HG03159 (cell line): Measurements from ENCODE around the gene YY1.
A peak's percentile ranks its signal among the peaks of the same experiment; 100 is the strongest.
"Not testable (repeated sequence)": the region's sequence is repeated elsewhere in the genome, so short reads cannot be mapped to it uniquely, and the experiment has no call there.

Experiments
- ATAC-seq: cut with Tn5 transposase; IDR thresholded peaks from one replicate; pipeline ENCODE4 v1.9.1; 2021; ENCODE audit warnings: mild to moderate bottlenecking, moderate library complexity; ENCODE audit not compliant: unreplicated experiment

The YY1 gene

GRCh38 chr14:100213956-100214769 lies 24.8 kb upstream of the YY1 start:
- ATAC-seq, result peak; percentile 91

DNA sequence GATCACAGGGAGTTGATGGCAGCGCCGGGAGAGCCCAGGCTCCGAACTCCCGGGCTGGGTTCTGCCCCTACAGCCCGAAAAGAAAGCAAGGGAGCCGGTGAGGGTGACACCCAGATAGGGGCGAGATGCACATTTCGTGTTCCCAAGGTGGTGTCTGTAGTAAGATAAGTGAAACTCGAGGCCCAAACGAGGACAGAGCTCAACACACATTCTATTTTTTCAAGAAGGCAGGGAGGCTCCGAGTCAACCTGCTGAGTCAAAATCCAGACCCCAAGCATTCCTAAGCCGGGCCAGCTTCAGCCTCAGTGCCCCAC lies 24.2 kb upstream of the YY1 start:
- no peak for ATAC-seq

DNA sequence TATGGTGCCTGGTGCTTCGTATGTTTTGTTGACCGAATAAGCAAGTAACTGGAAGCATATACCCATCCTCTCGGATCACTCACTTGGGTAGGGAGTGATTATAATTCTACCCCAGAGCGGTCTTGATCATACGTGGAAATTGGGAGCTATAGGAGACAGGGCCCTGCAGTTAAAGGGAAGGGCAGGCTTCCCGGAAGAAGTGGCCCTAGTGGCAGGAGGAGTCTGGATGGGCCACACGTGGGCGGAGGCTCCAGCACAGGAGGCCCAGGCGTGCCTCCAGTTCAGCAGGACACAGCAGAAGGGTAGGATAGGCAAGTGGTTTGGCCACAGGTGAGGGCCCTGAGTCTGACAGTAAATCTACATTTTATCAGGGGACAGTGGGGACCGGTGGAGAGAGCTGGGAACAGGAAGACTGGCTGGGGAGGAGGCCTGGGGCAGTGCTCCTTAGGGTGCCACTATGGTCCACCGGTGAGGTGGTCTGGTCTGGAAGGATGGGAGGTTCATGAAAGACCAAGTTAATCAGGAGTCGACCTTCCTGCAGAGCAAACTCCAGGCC lies 23.5 kb upstream of the YY1 start:
- no peak for ATAC-seq

DNA sequence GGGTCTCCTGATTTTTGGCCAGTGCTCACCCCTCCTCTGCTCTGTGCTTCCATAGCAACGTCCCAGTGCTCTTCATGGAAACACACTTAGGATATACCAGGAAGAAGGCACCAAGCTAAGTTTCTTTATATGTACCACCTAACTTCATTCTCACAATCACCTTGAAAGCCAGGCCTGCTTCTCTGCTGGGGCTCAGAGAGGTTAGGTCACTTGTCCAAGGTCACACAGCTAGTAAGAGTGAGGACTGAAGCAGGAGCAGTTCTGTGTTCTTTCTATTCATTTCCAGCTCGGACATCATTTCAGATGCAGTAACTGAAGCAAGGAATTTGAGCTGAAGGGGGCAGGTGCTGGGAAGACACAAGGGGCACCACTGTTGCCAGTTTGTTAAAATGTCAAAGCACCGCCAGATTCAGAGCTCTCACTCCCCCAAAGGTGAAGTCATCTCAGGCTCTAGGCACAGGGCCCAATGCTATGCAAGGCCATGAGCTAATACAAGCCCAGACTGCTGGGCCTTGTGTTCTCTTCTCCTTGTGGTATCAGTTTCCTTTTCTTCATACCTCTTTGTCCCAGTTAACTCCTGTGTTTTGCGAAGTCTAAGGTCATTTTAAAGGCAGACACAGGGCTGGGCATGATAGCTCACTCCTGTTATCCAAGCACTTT lies 19.7 kb upstream of the YY1 start:
- no peak for ATAC-seq

DNA sequence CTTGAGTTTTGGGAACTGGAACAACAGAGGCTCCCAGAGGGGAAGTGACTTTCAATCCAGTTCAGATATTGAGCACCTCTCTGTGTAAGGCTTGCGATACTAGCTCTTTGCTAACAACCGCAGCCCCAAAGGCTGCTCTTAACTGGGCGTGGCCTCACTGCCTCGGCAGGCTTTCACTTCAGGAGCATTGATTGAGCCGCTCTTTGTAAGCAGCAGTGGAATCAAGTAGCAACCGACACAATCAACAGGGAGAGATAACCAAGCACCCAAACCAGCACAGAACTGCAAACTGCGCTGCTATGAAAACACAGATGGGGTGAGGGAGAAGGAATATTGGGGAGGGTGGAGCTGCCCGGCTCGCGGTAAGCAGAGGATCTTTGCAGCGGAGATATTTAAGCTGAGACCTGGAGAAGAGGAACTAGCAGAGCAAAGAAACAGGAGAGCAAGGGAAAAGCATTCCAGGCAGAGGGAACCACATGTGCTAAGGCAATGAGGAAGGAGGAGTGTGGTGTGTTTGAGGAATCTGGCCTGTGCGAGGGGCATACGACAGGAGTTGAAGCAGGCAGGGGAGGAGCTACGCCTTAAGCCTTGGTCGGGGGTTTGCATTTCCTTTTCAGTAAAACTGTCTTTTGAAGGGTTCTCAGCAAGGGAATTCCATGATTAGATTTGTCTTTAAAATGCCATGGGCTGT lies 17.3 kb upstream of the YY1 start:
- peak; percentile 94 for ATAC-seq

- no peak for ATAC-seq
Observed at GRCh38 chr14:100222224-100223093, 16.5 kb upstream of the YY1 start.

- ATAC-seq, result no peak
Observed at GRCh38 chr14:100223332-100224201, 15.4 kb upstream of the YY1 start.

DNA sequence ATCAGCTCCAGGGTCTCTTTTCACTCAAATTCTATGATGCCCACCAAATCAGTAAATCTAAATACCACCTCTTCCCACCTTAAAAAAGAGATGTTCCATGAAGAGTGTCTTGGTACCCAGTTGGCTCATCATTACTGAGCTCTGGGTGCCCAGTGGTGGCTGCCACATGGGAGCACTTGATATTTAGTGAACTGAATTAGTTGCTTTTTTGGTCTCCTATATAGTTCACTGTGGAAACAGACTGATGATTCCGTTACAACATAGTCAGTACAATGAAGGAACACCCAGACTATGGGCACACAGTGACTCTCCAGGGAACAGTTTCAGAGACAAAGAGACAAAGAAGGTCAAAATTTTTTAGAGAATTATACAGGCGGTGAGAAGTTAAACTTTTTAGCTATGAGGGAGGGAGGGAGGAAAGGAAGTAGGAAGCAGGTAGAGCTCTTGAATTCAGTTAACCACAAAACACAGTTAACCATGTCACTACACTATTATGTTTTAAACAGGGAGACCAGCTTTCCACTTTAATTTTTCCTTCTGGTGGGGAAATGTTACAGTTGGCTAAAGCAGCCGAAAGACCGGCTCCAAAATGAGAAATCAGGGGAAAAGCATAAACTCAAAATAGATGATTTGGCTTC lies 14.6 kb upstream of the YY1 start:
- ATAC-seq, result no peak

DNA sequence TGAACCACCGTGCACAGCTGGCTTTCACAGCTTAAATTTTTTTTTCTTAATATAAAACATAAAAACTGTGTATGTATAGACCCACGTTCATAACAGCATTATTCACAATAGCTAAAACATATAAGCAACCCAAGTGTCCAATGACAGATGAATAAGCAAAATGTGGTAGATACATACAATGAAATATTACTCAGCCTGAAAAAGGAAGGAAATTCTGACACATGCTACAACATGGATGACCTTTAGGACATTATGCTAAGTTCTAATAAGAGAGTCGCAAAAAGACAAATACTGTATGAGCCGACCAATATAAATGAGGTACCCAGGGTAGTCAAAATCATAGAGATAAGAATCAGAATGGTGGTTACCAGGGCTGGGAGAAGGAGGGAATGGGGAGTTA lies 13.8 kb upstream of the YY1 start:
- no peak for ATAC-seq

GRCh38 chr14:100230361-100230760 lies 8.6 kb upstream of the YY1 start:
- ATAC-seq, result no peak

- no peak for ATAC-seq
Observed at GRCh38 chr14:100234511-100234910, 4.4 kb upstream of the YY1 start.

GRCh38 chr14:100236271-100236818 lies 2.6 kb upstream of the YY1 start:
- ATAC-seq, result not testable (repeated sequence)

DNA sequence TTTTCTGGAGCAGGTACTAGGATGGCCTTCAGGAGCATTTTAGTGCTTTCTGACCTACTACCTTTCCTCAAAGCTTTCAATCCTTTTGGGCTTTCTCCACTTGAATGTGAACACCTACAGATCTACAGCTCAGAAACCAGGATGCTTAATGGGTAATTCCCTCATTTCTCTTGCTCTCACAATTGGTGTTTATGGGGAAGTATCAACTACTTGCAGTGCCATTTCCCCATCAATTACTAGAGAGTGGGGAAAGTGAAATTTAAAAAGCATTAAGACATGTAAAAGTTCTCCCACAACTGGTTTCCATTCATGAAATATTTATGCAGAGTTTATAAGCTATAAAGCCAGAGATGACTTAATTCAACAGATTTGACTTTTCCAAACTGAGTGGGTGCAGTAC lies 2.1 kb upstream of the YY1 start:
- no peak for ATAC-seq

GRCh38 chr14:100237735-100238418 lies 1.1 kb upstream of the YY1 start:
- peak; percentile 31 for ATAC-seq

- ATAC-seq, result no peak
Observed at GRCh38 chr14:100239211-100239839, 381 bp downstream of the YY1 start.

DNA sequence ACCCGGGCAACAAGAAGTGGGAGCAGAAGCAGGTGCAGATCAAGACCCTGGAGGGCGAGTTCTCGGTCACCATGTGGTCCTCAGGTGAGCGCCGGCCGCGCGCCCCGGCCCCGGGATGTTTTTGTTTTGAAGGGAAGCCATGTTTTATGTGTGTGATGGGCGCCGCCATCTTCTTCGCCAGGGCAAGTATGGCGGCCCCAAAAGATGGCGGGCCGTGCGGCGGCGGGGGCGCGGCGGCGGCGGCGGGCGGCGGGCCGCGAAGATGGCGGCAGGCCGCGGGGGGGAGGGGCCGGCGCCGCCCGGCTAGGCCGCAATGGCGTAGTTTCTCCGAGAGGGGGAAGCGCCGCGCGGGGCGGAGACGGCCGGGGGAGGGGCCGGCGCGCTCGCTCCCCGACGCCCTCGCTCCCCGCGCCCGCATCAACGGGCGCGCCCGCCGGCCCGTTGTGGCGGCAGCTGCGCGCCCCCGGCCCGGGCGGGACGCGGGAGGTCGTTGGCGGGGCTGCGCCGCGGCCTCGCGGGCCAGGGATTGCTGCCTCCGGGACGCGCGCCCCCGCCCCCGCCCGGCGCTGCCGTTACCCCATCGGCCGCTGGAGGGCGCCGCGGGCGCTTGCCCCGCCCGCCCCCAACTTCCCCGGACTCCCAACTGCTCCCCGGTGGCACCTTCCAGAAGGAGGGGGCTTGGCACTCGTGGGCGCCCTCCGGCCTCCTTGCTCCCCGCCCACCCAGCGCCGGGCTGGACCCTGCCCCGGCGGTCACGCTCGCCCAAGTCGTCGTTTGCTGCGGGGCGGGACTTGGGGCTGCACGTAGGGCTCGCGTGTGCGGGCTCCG lies 1.1 kb downstream of the YY1 start:
- peak; percentile 37 for ATAC-seq

- no peak for ATAC-seq
Observed at GRCh38 chr14:100240668-100241032, 1.7 kb downstream of the YY1 start.
